MG63 (cell line): ENCODE measurements around the gene MPHOSPH9. TPM values are rescaled to one million over a fixed set of nuclear protein-coding genes. Genes with fewer than 3 reads are reported as not detected.

ENCODE experiments used
- DNase-seq: peaks from one replicate; pipeline ENCODE4 v3.0.0-alpha.2; 2020
- H3K27me3 ChIP-seq: fragments of 250-450 bp; sonication (Bioruptor Pico); 2 replicates; pipeline ENCODE4 v1.5.1; 2020; ENCODE audit warnings: mild to moderate bottlenecking, moderate library complexity
- H3K36me3 ChIP-seq: fragments of 250-450 bp; sonication (Bioruptor Pico); 2 replicates; pipeline ENCODE4 v1.5.1; 2020; ENCODE audit warnings: mild to moderate bottlenecking, moderate library complexity
- H3K4me3 ChIP-seq: fragments of 250-450 bp; sonication (Bioruptor Pico); 2 replicates; pipeline ENCODE4 v1.5.1; 2020; ENCODE audit warnings: mild to moderate bottlenecking, moderate library complexity
- H3K9me3 ChIP-seq: fragments of 250-450 bp; sonication (Bioruptor Pico); 2 replicates; pipeline ENCODE4 v1.5.1; 2020; ENCODE audit warnings: mild to moderate bottlenecking, moderate library complexity
- total RNA-seq: library from RNA; depleted of rRNA; stranded (reverse); fragments of >200 nt; shearing (Covaris generic); gene quantifications from 2 replicates; pipeline ENCODE4 v1.2.3, GENCODE V29; 2014; ENCODE audit warnings: low replicate concordance; rRNA removed

The MPHOSPH9 gene
- total RNA-seq, 1 experiment from 2014 or later, result 16.0 TPM

DNA sequence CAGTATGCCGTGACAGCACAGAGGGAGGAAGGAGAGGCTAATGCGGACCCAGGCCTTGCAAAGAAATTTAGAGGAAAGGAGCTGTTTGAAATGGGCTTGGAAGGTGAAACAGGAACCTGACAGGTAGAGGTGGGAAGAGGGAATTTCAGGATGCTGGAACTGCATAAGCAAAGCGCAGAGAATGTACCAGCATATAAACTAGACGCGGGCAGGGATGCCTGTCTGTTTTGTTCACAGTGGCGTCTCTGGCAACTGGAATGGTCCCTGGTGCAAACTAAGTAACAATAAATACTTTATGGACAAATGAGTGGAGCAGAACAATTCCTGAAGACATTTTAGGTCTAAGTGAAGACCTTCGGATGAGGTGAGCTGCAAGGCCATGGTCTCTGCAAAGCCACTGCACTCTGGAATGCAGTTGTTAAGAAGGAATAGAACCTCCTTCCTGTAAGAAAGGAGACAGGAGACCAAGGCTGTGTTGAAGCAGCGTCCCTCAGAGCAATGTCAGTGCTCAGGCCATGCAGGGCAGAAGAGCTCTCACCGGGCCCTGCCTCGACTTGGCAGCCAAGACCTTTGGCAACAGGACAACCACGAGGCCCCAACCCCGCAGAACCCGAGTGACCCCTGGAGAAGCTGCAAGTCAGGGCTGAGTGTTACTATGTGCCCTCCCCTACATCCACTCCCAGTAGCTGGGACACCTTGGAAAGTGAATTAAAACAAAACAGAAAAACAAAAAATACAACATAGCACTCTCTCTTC, 124.8 kb downstream of the MPHOSPH9 start:
- Histone ChIP-seq H3K4me3 (no peak overlapping the region), H3K9me3 (no peaks in the 10 kb centered on the region), H3K36me3 (peaks cover 11% of the 10 kb centered on the region), H3K27me3 (no peaks in the 10 kb centered on the region)
- no peak for DNase-seq

DNA sequence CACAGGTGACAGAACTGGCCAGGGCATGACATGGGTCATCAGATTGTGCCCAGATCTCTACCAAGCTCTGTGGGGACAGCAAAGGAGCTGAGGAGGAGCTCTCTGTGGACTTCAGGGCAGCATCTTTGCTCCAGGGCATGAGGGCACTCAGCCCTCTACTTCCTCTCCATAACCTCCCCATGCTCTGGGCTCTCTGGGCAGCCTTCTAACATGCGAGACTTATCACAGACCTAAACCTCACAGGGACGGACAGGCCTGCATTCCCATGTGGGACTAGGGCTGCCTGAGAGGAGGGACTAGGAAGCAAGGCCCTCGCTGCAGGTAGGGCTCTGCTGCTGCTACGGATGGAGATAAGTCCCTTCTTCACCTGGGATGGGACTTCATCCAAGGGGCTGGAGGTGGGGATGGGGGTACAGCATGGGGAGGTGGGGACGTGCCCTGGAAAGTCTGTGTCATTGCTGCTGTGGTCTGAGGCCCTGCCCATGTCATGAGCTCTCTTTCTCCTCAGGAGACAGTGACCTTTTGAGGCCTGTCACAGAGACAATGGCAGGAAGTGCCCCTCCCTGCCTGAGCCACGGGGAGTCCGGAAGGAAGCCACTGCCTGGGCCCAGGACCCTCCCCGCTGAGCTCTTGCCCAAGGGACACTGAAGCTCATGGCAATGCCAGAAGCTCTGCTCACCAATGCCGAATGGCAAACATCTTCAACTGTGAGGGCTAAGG, 126.1 kb downstream of the MPHOSPH9 start:
- Histone ChIP-seq H3K9me3 (no peaks in the 10 kb centered on the region), H3K27me3 (no peaks in the 10 kb centered on the region), H3K4me3 (no peak overlapping the region), H3K36me3 (peaks cover 11% of the 10 kb centered on the region)
- DNase-seq, result no peak

GRCh38 chr12:123105211-123105826, 127.6 kb downstream of the MPHOSPH9 start:
- DNase-seq, result no peak
- Histone ChIP-seq H3K27me3 (no peaks in the 10 kb centered on the region), H3K9me3 (no peaks in the 10 kb centered on the region), H3K36me3 (peaks cover 11% of the 10 kb centered on the region), H3K4me3 (no peak overlapping the region)

GRCh38 chr12:123104809-123105208, 128.1 kb downstream of the MPHOSPH9 start:
- H3K36me3 ChIP-seq, result peaks cover 11% of the 10 kb centered on the region
- H3K27me3 ChIP-seq, result no peaks in the 10 kb centered on the region
- DNase-seq, result no peak
- H3K9me3 ChIP-seq, result no peaks in the 10 kb centered on the region
- H3K4me3 ChIP-seq, result no peak overlapping the region

Other genes with a start within 250 kb of the MPHOSPH9 start
- 0.69 and 1.6 TPM in 2 replicates for gene PITPNM2, start 82.1 kb downstream of the MPHOSPH9 start, total RNA-seq
- 17.6 and 27.1 TPM in 2 replicates for gene MTRFR, start 295 bp upstream of the MPHOSPH9 start, total RNA-seq
- 145 and 192 TPM in 2 replicates for gene CDK2AP1, start 38.7 kb upstream of the MPHOSPH9 start, total RNA-seq
- 9.7 and 13.8 TPM in 2 replicates for gene SBNO1, start 131.7 kb upstream of the MPHOSPH9 start, total RNA-seq
- 53.0 and 76.8 TPM in 2 replicates for gene KMT5A, start 151.0 kb upstream of the MPHOSPH9 start, total RNA-seq
- 1.9 and 3.5 TPM in 2 replicates for gene RILPL2, start 203.5 kb upstream of the MPHOSPH9 start, total RNA-seq
- 2.8 and 16.4 TPM in 2 replicates for gene SNRNP35, start 225.0 kb upstream of the MPHOSPH9 start, total RNA-seq